WTC11 (cell line): ENCODE data around the gene ISG15. TPM values are rescaled to one million over a fixed set of nuclear protein-coding genes. Genes with fewer than 3 reads are reported as not detected.
A peak's percentile ranks its signal among the peaks of the same experiment; 100 is the strongest.

Experiments used
- ATAC-seq: fragments of 200-7000 bp; cut with Tn5 transposase; 2 replicates; pipeline ENCODE4 v1.10.0; 2021; ENCODE audit warnings: mild to moderate bottlenecking, moderate library complexity
- CTCF ChIA-PET: fragments of 300-600 bp; sonication (Branson Sonifier 250); formaldehyde crosslinking; loops from one replicate; lab custom pipeline; 2021; ENCODE audit warnings: antibody characterized with exemption; lab: Charles Lee
- POLR2A ChIA-PET: fragments of 350-600 bp; sonication (Branson Sonifier 250); formaldehyde crosslinking; loops from one replicate; lab custom pipeline; 2021; ENCODE audit warnings: antibody characterized with exemption; lab: Charles Lee
- DNase-seq: peaks from one replicate; pipeline ENCODE4 v3.0.0; 2021; ENCODE audit warnings: low spot score
- H3K27ac Mint-ChIP-seq: 2 replicates; pipeline ENCODE4 v1.8.0; 2021; ENCODE audit warnings: mixed read lengths
- H3K27me3 Mint-ChIP-seq: 2 replicates; pipeline ENCODE4 v1.8.0; 2021; ENCODE audit warnings: low read depth, mild to moderate bottlenecking, moderate library complexity, mixed read lengths
- H3K36me3 Mint-ChIP-seq: 2 replicates; pipeline ENCODE4 v1.8.0; 2021; ENCODE audit warnings: mixed read lengths
- H3K4me1 Mint-ChIP-seq: 2 replicates; pipeline ENCODE4 v1.8.0; 2022; ENCODE audit warnings: mixed read lengths
- H3K4me3 Mint-ChIP-seq: 2 replicates; pipeline ENCODE4 v1.8.0; 2021; ENCODE audit warnings: mild to moderate bottlenecking, moderate library complexity, mixed read lengths
- H3K9me3 Mint-ChIP-seq: 2 replicates; pipeline ENCODE4 v1.8.0; 2021; ENCODE audit warnings: mixed read lengths
- ATF1 ChIP-seq: sonication (generic); formaldehyde crosslinking; IDR thresholded peaks from 2 replicates; pipeline ENCODE4 v1.8.1; 2023; ENCODE audit warnings: mild to moderate bottlenecking, moderate library complexity, missing genetic modification reagents
- FOXJ3 ChIP-seq: sonication (generic); formaldehyde crosslinking; IDR thresholded peaks from 2 replicates; pipeline ENCODE4 v1.9.0; 2021; ENCODE audit warnings: missing genetic modification reagents, mild to moderate bottlenecking, borderline replicate concordance
- GABPB1 ChIP-seq: sonication (generic); formaldehyde crosslinking; IDR thresholded peaks from 2 replicates; pipeline ENCODE4 v1.8.1; 2023; ENCODE audit warnings: mild to moderate bottlenecking, missing genetic modification reagents
- GTF2I ChIP-seq: fragments of 250-450 bp; sonication (Bioruptor Pico); conservative IDR thresholded peaks from 2 replicates; pipeline ENCODE4 v1.4.0; 2021; ENCODE audit warnings: mild to moderate bottlenecking
- JAZF1 ChIP-seq: fragments of 250-450 bp; sonication (Bioruptor Pico); IDR thresholded peaks from 2 replicates; pipeline ENCODE4 v1.9.0; 2021; ENCODE audit warnings: moderate library complexity, mild to moderate bottlenecking, inconsistent platforms
- MYBL2 ChIP-seq: sonication (generic); formaldehyde crosslinking; IDR thresholded peaks from 2 replicates; pipeline ENCODE4 v1.8.1; 2023; ENCODE audit warnings: mild to moderate bottlenecking, moderate library complexity, missing genetic modification reagents
- RORB ChIP-seq: fragments of 250-450 bp; sonication (Bioruptor Pico); IDR thresholded peaks from 2 replicates; pipeline ENCODE4 v1.9.0; 2021; ENCODE audit warnings: mild to moderate bottlenecking
- SMAD4 ChIP-seq: sonication (generic); formaldehyde crosslinking; IDR thresholded peaks from 2 replicates; pipeline ENCODE4 v1.8.0; 2022; ENCODE audit warnings: mild to moderate bottlenecking, missing genetic modification reagents
- SOX15 ChIP-seq: fragments of 250-450 bp; sonication (Bioruptor Pico); IDR thresholded peaks from 2 replicates; pipeline ENCODE4 v1.9.0; 2021; ENCODE audit warnings: mild to moderate bottlenecking
- SP1 ChIP-seq: sonication (generic); formaldehyde crosslinking; conservative IDR thresholded peaks from 2 replicates; pipeline ENCODE4 v1.8.1; 2022; ENCODE audit warnings: missing genetic modification reagents
- ZNF219 ChIP-seq: sonication (generic); formaldehyde crosslinking; IDR thresholded peaks from 2 replicates; pipeline ENCODE4 v1.8.0; 2023; ENCODE audit warnings: missing genetic modification reagents, mild to moderate bottlenecking, borderline replicate concordance
- ZNF232 ChIP-seq: sonication (generic); formaldehyde crosslinking; IDR thresholded peaks from 2 replicates; pipeline ENCODE4 v1.8.0; 2022; ENCODE audit warnings: mild to moderate bottlenecking, missing genetic modification reagents
- total RNA-seq: library from RNA; stranded (reverse); gene quantifications from 3 replicates; pipeline ENCODE4 v1.2.3, GENCODE V29; 2021
- TF ChIP-seq, protein P1 (sequence below): sonication (generic); formaldehyde crosslinking; IDR thresholded peaks from 2 replicates; pipeline ENCODE4 v1.8.0; 2022; ENCODE audit warnings: mild to moderate bottlenecking, missing genetic modification reagents
- TF ChIP-seq, protein P2 (sequence below): sonication (generic); formaldehyde crosslinking; IDR thresholded peaks from 2 replicates; pipeline ENCODE4 v1.8.1; 2023; ENCODE audit warnings: mild to moderate bottlenecking, missing genetic modification reagents, moderate library complexity
- TF ChIP-seq, protein P3 (sequence below): fragments of 250-450 bp; sonication (Bioruptor Pico); IDR thresholded peaks from 2 replicates; pipeline ENCODE4 v1.9.0; 2021; ENCODE audit warnings: mild to moderate bottlenecking, borderline replicate concordance
- TF ChIP-seq, protein P4 (sequence below): sonication (generic); formaldehyde crosslinking; conservative IDR thresholded peaks from 2 replicates; pipeline ENCODE4 v1.8.1; 2023; ENCODE audit warnings: mild to moderate bottlenecking, low read depth, missing genetic modification reagents, moderate library complexity
- TF ChIP-seq, protein P5 (sequence below): fragments of 250-450 bp; sonication (Bioruptor Pico); conservative IDR thresholded peaks from 2 replicates; pipeline ENCODE4 v1.9.0; 2021; ENCODE audit warnings: mild to moderate bottlenecking

The ISG15 gene
- total RNA-seq, 1 experiment from 2014 or later, result 29.5 TPM

DNA sequence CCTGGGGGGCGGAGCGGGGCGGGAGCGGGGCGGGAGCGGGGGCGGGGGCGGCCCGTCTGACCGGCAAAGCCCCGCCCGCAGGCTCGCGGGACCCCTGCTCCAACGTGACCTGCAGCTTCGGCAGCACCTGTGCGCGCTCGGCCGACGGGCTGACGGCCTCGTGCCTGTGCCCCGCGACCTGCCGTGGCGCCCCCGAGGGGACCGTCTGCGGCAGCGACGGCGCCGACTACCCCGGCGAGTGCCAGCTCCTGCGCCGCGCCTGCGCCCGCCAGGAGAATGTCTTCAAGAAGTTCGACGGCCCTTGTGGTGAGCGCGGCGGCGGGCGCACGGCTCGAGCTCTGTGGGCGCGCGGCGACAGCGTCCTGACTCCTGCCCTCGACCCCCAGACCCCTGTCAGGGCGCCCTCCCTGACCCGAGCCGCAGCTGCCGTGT, 27.8 kb downstream of the ISG15 start:
- POLR2A ChIA-PET, result interaction anchor here (0.6 to 2.9 kb wide), 7 partner anchors 10 to 130 kb away, joined by 3 to 15 read pairs (median 3); partner anchors contain the start of gene HES4
- Mint-ChIP-seq H3K9me3 (no peaks in the 10 kb centered on the region), H3K27me3 (peaks cover 36% of the 10 kb centered on the region), H3K4me3 (peak overlapping the region; percentile 25; the same call in 1 of the 2 replicates), H3K36me3 (peaks cover 8% of the 10 kb centered on the region), H3K27ac (no peak overlapping the region), H3K4me1 (peaks cover 5% of the 10 kb centered on the region)
- TF ChIP-seq MYBL2 (0 out of 2 replicates have a peak, but pooled peaks have one; percentile 38), ZNF232 (0 out of 2 replicates have a peak, but pooled peaks have one; percentile 50), ATF1 (CRISPR knock-in tag) (no peak), GTF2I (CRISPR knock-in tag) (no peak), SP1 (CRISPR knock-in tag) (0 out of 2 replicates have a peak, but pooled peaks have one; percentile 22)
- TF ChIP-seq, protein P1, sequence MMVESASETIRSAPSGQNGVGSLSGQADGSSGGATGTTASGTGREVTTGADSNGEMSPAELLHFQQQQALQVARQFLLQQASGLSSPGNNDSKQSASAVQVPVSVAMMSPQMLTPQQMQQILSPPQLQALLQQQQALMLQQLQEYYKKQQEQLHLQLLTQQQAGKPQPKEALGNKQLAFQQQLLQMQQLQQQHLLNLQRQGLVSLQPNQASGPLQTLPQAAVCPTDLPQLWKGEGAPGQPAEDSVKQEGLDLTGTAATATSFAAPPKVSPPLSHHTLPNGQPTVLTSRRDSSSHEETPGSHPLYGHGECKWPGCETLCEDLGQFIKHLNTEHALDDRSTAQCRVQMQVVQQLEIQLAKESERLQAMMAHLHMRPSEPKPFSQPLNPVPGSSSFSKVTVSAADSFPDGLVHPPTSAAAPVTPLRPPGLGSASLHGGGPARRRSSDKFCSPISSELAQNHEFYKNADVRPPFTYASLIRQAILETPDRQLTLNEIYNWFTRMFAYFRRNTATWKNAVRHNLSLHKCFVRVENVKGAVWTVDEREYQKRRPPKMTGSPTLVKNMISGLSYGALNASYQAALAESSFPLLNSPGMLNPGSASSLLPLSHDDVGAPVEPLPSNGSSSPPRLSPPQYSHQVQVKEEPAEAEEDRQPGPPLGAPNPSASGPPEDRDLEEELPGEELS (CRISPR knock-in tag), result peak; percentile 77; the same call in 1 of the 2 replicates
- TF ChIP-seq, protein P2, sequence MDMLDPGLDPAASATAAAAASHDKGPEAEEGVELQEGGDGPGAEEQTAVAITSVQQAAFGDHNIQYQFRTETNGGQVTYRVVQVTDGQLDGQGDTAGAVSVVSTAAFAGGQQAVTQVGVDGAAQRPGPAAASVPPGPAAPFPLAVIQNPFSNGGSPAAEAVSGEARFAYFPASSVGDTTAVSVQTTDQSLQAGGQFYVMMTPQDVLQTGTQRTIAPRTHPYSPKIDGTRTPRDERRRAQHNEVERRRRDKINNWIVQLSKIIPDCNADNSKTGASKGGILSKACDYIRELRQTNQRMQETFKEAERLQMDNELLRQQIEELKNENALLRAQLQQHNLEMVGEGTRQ, result peak; percentile 31
- DNase-seq (peak; percentile 82), ATAC-seq (peak; percentile 56)
- CTCF ChIA-PET, result interaction anchor here (0.7 to 4.0 kb wide), 22 partner anchors 9 to 251 kb away, joined by 3 to 35 read pairs (median 4); partner anchors contain the start of genes AGRN, ISG15 and TTLL10

DNA sequence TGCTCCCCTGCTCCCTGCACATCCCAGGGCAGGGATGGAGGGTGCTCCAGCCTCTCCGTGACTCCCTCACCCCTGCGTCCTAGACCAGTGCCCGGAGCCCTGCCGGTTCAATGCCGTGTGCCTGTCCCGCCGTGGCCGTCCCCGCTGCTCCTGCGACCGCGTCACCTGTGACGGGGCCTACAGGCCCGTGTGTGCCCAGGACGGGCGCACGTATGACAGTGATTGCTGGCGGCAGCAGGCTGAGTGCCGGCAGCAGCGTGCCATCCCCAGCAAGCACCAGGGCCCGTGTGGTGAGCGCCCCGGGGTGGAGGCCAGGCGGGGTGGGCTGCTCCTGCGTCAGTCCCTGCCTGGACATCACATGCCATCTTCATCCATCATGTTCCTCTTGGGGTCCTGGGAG, 28.6 kb downstream of the ISG15 start:
- peaks cover 33% of the 10 kb centered on the region for H3K27me3 Mint-ChIP-seq
- DNase-seq, result no peak
- ChIA-PET POLR2A (interaction anchor here (1.9 to 2.9 kb wide), 3 partner anchors 17 to 57 kb away, joined by 5 to 15 read pairs (median 10); no protein-coding TSS in a partner anchor), CTCF (interaction anchor here (1.1 to 4.0 kb wide), 6 partner anchors 10 to 47 kb away, joined by 3 to 35 read pairs (median 10); no protein-coding TSS in a partner anchor)
- H3K36me3 Mint-ChIP-seq, result peaks cover 7% of the 10 kb centered on the region
- H3K4me1 Mint-ChIP-seq, result peaks cover 5% of the 10 kb centered on the region
- TF ChIP-seq, protein P3, sequence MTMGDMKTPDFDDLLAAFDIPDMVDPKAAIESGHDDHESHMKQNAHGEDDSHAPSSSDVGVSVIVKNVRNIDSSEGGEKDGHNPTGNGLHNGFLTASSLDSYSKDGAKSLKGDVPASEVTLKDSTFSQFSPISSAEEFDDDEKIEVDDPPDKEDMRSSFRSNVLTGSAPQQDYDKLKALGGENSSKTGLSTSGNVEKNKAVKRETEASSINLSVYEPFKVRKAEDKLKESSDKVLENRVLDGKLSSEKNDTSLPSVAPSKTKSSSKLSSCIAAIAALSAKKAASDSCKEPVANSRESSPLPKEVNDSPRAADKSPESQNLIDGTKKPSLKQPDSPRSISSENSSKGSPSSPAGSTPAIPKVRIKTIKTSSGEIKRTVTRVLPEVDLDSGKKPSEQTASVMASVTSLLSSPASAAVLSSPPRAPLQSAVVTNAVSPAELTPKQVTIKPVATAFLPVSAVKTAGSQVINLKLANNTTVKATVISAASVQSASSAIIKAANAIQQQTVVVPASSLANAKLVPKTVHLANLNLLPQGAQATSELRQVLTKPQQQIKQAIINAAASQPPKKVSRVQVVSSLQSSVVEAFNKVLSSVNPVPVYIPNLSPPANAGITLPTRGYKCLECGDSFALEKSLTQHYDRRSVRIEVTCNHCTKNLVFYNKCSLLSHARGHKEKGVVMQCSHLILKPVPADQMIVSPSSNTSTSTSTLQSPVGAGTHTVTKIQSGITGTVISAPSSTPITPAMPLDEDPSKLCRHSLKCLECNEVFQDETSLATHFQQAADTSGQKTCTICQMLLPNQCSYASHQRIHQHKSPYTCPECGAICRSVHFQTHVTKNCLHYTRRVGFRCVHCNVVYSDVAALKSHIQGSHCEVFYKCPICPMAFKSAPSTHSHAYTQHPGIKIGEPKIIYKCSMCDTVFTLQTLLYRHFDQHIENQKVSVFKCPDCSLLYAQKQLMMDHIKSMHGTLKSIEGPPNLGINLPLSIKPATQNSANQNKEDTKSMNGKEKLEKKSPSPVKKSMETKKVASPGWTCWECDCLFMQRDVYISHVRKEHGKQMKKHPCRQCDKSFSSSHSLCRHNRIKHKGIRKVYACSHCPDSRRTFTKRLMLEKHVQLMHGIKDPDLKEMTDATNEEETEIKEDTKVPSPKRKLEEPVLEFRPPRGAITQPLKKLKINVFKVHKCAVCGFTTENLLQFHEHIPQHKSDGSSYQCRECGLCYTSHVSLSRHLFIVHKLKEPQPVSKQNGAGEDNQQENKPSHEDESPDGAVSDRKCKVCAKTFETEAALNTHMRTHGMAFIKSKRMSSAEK, result no peak
- no peak overlapping the region for H3K4me3 Mint-ChIP-seq
- H3K9me3 Mint-ChIP-seq, result no peaks in the 10 kb centered on the region
- no peak overlapping the region for H3K27ac Mint-ChIP-seq
- ATAC-seq, result no peak

DNA sequence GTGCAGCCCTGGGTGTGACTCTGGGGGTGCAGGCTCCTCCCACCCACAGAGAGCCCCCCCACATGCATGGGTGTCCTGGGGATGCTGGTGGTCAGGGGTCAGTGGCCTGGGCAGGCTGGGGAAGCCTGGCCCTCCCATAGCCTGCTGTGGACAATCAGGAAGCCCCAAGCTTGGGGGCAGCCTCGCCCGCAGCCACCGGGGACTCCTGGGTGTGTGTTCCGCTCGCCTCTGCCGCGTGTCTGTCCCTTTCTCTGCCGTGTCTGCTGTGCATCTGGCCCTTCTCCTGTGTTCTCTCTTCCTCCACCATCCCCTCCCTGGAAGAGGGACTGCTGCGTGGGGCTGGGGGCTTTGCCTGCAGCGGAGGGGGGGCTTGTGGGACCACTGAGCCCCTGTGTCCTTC, 29.5 kb downstream of the ISG15 start:
- Mint-ChIP-seq H3K4me3 (no peak overlapping the region), H3K36me3 (peaks cover 10% of the 10 kb centered on the region), H3K27me3 (peaks cover 24% of the 10 kb centered on the region), H3K27ac (peak overlapping the region; percentile 36; the same call in 1 of the 2 replicates), H3K9me3 (no peaks in the 10 kb centered on the region), H3K4me1 (peaks cover 5% of the 10 kb centered on the region)
- ATAC-seq (no peak), DNase-seq (no peak)
- ChIA-PET CTCF (interaction anchor here (1.5 kb wide), 1 partner anchor 21 kb away, joined by 4 read pairs; no protein-coding TSS in a partner anchor), POLR2A (no interaction called here)
- no peak for TF ChIP-seq JAZF1 (CRISPR knock-in tag)
- TF ChIP-seq RORB, result no peak
- TF ChIP-seq, protein P4, sequence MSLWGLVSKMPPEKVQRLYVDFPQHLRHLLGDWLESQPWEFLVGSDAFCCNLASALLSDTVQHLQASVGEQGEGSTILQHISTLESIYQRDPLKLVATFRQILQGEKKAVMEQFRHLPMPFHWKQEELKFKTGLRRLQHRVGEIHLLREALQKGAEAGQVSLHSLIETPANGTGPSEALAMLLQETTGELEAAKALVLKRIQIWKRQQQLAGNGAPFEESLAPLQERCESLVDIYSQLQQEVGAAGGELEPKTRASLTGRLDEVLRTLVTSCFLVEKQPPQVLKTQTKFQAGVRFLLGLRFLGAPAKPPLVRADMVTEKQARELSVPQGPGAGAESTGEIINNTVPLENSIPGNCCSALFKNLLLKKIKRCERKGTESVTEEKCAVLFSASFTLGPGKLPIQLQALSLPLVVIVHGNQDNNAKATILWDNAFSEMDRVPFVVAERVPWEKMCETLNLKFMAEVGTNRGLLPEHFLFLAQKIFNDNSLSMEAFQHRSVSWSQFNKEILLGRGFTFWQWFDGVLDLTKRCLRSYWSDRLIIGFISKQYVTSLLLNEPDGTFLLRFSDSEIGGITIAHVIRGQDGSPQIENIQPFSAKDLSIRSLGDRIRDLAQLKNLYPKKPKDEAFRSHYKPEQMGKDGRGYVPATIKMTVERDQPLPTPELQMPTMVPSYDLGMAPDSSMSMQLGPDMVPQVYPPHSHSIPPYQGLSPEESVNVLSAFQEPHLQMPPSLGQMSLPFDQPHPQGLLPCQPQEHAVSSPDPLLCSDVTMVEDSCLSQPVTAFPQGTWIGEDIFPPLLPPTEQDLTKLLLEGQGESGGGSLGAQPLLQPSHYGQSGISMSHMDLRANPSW (CRISPR knock-in tag), result no peak
- no peak for TF ChIP-seq GABPB1 (CRISPR knock-in tag)
- TF ChIP-seq ZNF219 (CRISPR knock-in tag), result no peak
- TF ChIP-seq, protein P5, sequence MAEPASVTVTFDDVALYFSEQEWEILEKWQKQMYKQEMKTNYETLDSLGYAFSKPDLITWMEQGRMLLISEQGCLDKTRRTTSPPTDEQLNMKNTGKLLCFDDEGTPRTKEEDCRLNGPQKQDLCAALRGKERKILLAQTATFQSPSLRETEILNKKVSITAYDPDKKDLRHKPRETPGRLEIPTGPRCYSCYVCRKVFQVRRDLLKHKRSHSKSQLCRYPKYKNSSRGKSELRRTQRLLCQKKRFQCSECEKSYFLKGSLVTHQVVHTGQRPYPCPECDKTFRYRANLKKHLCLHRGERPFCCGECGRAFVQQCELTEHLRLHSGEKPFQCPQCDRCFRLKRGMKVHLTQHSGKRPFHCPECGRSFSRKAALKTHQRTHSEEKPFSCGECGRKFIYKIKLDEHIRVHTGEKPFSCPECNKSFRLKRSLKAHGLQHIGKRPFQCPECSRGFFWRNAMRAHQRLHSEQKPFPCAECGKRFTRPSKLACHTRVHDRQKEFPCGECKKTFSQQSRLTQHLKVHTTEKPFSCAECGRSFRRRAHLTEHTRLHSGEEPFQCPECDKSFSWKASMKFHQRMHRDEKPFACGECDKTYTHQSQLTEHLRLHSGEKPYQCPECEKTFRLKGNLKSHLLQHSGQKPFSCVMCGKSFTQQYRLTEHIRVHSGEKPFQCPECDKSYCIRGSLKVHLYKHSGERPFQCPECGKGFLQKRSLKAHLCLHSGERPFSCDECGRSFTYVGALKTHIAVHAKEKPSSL (CRISPR knock-in tag), result no peak
- no peak for TF ChIP-seq SOX15 (CRISPR knock-in tag)
- TF ChIP-seq FOXJ3 (CRISPR knock-in tag), result no peak
- TF ChIP-seq SMAD4 (CRISPR knock-in tag), result no peak
